HCT116 (cell line): ENCODE measurements around the gene TPRG1L. TPM values are rescaled to one million over a fixed set of nuclear protein-coding genes. Genes with fewer than 3 reads are reported as not detected.

Source experiments
- ATAC-seq: fragments of 200-7000 bp; cut with Tn5 transposase; 2 replicates; pipeline ENCODE4 v1.9.1; 2020; ENCODE audit warnings: mild to moderate bottlenecking, moderate library complexity
- BruUV-seq: library from RNA; stranded (reverse); fragments of 400-500 nt; replicated peaks from 2 replicates; lab custom pipeline; 2021; lab: Mats Ljungman, UMichigan
- CTCF ChIA-PET: fragments of 300-600 bp; sonication (Branson Sonifier 250); formaldehyde crosslinking; loops from one replicate; lab custom pipeline; 2021; ENCODE audit warnings: antibody characterized with exemption; lab: Charles Lee
- POLR2A ChIA-PET: fragments of 300-600, 350-600 bp; sonication (Branson Sonifier 250); formaldehyde crosslinking; loops from one replicate; lab custom pipeline; 2021; ENCODE audit warnings: antibody characterized with exemption; lab: Charles Lee
- RAD21 ChIA-PET, 2 experiments: fragments of 300-600 bp; sonication (Branson Sonifier 250); formaldehyde crosslinking; loops; one replicate each; lab custom pipeline; 2023; ENCODE audit warnings: low total read pairs in 2 of 2; ENCODE audit not compliant: uncharacterized antibody in 2 of 2, unreplicated experiment in 2 of 2, low non-redundant PET in 1 of 2; lab: Charles Lee
- DNase-seq: peaks from one replicate; pipeline ENCODE4 v3.0.0-alpha.2; 2010; ENCODE audit warnings: low read depth, low spot score
- H2AFZ ChIP-seq: fragments of 200-600 bp; shearing (Covaris generic), sonication (generic); 2 replicates; pipeline ENCODE4 v1.6.1; 2017; ENCODE audit warnings: low read depth, mixed run types, mixed read lengths, antibody characterized with exemption, low read length; ENCODE audit not compliant: poor library complexity, severe bottlenecking
- H3K27ac ChIP-seq: 2 replicates; pipeline ENCODE4 v1.5.1; 2012; ENCODE audit warnings: low read depth, low read length
- H3K27me3 ChIP-seq: fragments of 200-600 bp; sonication (generic); 2 replicates; pipeline ENCODE4 v1.6.1; 2016; ENCODE audit warnings: mixed run types, low read length, mixed read lengths; ENCODE audit not compliant: insufficient read depth
- H3K36me3 ChIP-seq, 2 experiments: fragments of 200-500 bp in 1 of 2; fragments of 200-600 bp in 1 of 2; sonication (Bioruptor generic) in 1 of 2; sonication (generic) in 1 of 2; 2 replicates each; pipeline versions ENCODE4 v1.5.1 to v1.6.1; 2014 to 2016; ENCODE audit warnings: low read length in 2 of 2, inconsistent platforms in 1 of 2, mixed read lengths in 1 of 2, mixed run types in 1 of 2; ENCODE audit not compliant: insufficient read depth in 2 of 2, control insufficient read depth in 1 of 2
- H3K4me1 ChIP-seq, 2 experiments: fragments of 200-600 bp in 1 of 2; sonication (generic) in 1 of 2; 2 replicates each; pipeline versions ENCODE4 v1.5.1 to v1.6.1; 2012 to 2017; ENCODE audit warnings: low read length in 2 of 2, inconsistent platforms in 1 of 2, mild to moderate bottlenecking in 1 of 2, mixed read lengths in 1 of 2, mixed run types in 1 of 2, moderate library complexity in 1 of 2; ENCODE audit not compliant: insufficient read depth in 2 of 2, control insufficient read depth in 1 of 2
- H3K4me2 ChIP-seq: fragments of 200-600 bp; sonication (generic); 2 replicates; pipeline ENCODE4 v1.6.1; 2017; ENCODE audit warnings: mixed run types, low read length, mixed read lengths
- H3K4me3 ChIP-seq, 2 experiments: fragments of 200-600 bp in 1 of 2; sonication (generic) in 1 of 2; replicated peaks in 1 of 2; 2 replicates each; pipeline ENCODE4 v1.5.1; 2011 to 2016; ENCODE audit warnings: low read length in 2 of 2, control low read depth in 1 of 2, low read depth in 1 of 2, mild to moderate bottlenecking in 1 of 2, mixed read lengths in 1 of 2, mixed run types in 1 of 2
- H3K79me2 ChIP-seq: fragments of 200-600 bp; sonication (generic); 2 replicates; pipeline ENCODE4 v1.6.1; 2017; ENCODE audit warnings: mild to moderate bottlenecking, mixed run types, low read length, moderate library complexity, mixed read lengths; ENCODE audit not compliant: insufficient read depth
- H3K9ac ChIP-seq: fragments of 200-600 bp; sonication (generic); 2 replicates; pipeline ENCODE4 v1.6.1; 2016; ENCODE audit warnings: low read length, mixed read lengths
- H3K9me2 ChIP-seq: fragments of 200-600 bp; sonication (generic), shearing (Covaris generic); 2 replicates; pipeline ENCODE4 v1.6.1; 2017; ENCODE audit warnings: mixed run types, mild to moderate bottlenecking, moderate library complexity; ENCODE audit not compliant: insufficient read depth
- H3K9me3 ChIP-seq, 2 experiments: fragments of 200-500 bp in 1 of 2; fragments of 200-600 bp in 1 of 2; sonication (Bioruptor generic) in 1 of 2; sonication (generic) in 1 of 2; 2 replicates each; pipeline ENCODE4 v1.6.1; 2014 to 2017; ENCODE audit warnings: low read length in 2 of 2, mixed read lengths in 2 of 2, inconsistent platforms in 1 of 2, low read depth in 1 of 2, mild to moderate bottlenecking in 1 of 2, mixed run types in 1 of 2, moderate library complexity in 1 of 2; ENCODE audit not compliant: control insufficient read depth in 1 of 2, insufficient read depth in 1 of 2
- H4K20me1 ChIP-seq: fragments of 200-600 bp; sonication (generic), shearing (Covaris generic); 2 replicates; pipeline ENCODE4 v1.6.1; 2017; ENCODE audit warnings: mixed run types, mild to moderate bottlenecking, moderate library complexity; ENCODE audit not compliant: insufficient read depth
- CEBPB ChIP-seq: IDR thresholded peaks from 2 replicates; pipeline ENCODE4 v1.6.1; 2012; ENCODE audit warnings: low read depth
- EGR1 ChIP-seq: IDR thresholded peaks from 2 replicates; pipeline ENCODE4 v1.6.1; 2012; ENCODE audit warnings: low read depth
- ELF1 ChIP-seq: IDR thresholded peaks from 2 replicates; pipeline ENCODE4 v1.6.1; 2012; ENCODE audit warnings: low read depth, borderline replicate concordance
- EZH2 ChIP-seq: fragments of 200-600 bp; sonication (generic); IDR thresholded peaks from 2 replicates; pipeline ENCODE4 v1.6.1; 2017; ENCODE audit warnings: antibody characterized with exemption, mixed run types
- FOSL1 ChIP-seq: IDR thresholded peaks from 2 replicates; pipeline ENCODE4 v1.6.1; 2012; ENCODE audit warnings: low read depth
- JUND ChIP-seq: IDR thresholded peaks from 2 replicates; pipeline ENCODE4 v1.6.1; 2012
- POLR2A ChIP-seq: IDR thresholded peaks from 2 replicates; pipeline ENCODE4 v1.7.0; 2011; ENCODE audit warnings: borderline replicate concordance; ENCODE audit not compliant: insufficient read depth, insufficient read length; ENCODE audit errors: extremely low read depth
- RAD21 ChIP-seq: IDR thresholded peaks from 2 replicates; pipeline ENCODE4 v1.6.1; 2012; ENCODE audit warnings: low read depth, mild to moderate bottlenecking
- SRF ChIP-seq: IDR thresholded peaks from 2 replicates; pipeline ENCODE4 v1.6.1; 2012; ENCODE audit warnings: low read depth
- YY1 ChIP-seq: IDR thresholded peaks from 2 replicates; pipeline ENCODE4 v1.6.1; 2011; ENCODE audit warnings: low read length, low read depth, moderate library complexity, mild to moderate bottlenecking; ENCODE audit not compliant: insufficient replicate concordance; ENCODE audit errors: extremely low read depth
- ZBTB33 ChIP-seq: IDR thresholded peaks from 2 replicates; pipeline ENCODE4 v1.6.1; 2011; ENCODE audit warnings: mild to moderate bottlenecking, low read length, moderate library complexity; ENCODE audit not compliant: insufficient replicate concordance; ENCODE audit errors: extremely low read depth
- ZFX ChIP-seq: fragments of 450-650 bp; IDR thresholded peaks from 2 replicates; pipeline ENCODE4 v1.6.1; 2017
- ZNF274 ChIP-seq: fragments of 200-500 bp; sonication (Bioruptor generic); IDR thresholded peaks from 2 replicates; pipeline ENCODE4 v1.6.1; 2014; ENCODE audit warnings: mild to moderate bottlenecking, low read depth, low read length, inconsistent platforms
- intact Hi-C: fragments of 100-400 bp; cut with micrococcal nuclease; formaldehyde crosslinking; loops from 2 replicates; pipeline ENCODE4 v1.10.0; 2022
- total RNA-seq: library from RNA; stranded (reverse); gene quantifications from one replicate; pipeline ENCODE4 v1.2.1, GENCODE V29; 2021; ENCODE audit not compliant: unreplicated experiment
- TF ChIP-seq, protein P1 (sequence below), 3 experiments: fragments of 200-600 bp in 1 of 3; sonication (generic) in 1 of 3; IDR thresholded peaks in 2 of 3; conservative IDR thresholded peaks in 1 of 3; 2 replicates each; pipeline ENCODE4 v1.5.1; 2012 to 2017; ENCODE audit warnings: low read depth in 2 of 3, low read length in 2 of 3, antibody characterized with exemption in 1 of 3, borderline replicate concordance in 1 of 3, control low read depth in 1 of 3, mild to moderate bottlenecking in 1 of 3, mixed read lengths in 1 of 3, mixed run types in 1 of 3, moderate library complexity in 1 of 3; ENCODE audit not compliant: insufficient read depth in 1 of 3
- TF ChIP-seq, protein P2 (sequence below): IDR thresholded peaks from 2 replicates; pipeline ENCODE4 v1.6.1; 2012; ENCODE audit warnings: low read depth
- TF ChIP-seq, protein P3 (sequence below): IDR thresholded peaks from 2 replicates; pipeline ENCODE4 v1.6.1; 2012

TPRG1L gene
- total RNA-seq, 1 experiment from 2014 or later: 25.6 TPM

GRCh38 chr1:3600354-3600753 lies 24.5 kb upstream of the TPRG1L start:
- H2AFZ ChIP-seq: no peak overlapping the region
- no peak for TF ChIP-seq RAD21
- TF ChIP-seq ZFX: no peak
- TF ChIP-seq ZBTB33: no peak
- TF ChIP-seq YY1: no peak
- TF ChIP-seq EGR1: no peak
- TF ChIP-seq, protein P1, sequence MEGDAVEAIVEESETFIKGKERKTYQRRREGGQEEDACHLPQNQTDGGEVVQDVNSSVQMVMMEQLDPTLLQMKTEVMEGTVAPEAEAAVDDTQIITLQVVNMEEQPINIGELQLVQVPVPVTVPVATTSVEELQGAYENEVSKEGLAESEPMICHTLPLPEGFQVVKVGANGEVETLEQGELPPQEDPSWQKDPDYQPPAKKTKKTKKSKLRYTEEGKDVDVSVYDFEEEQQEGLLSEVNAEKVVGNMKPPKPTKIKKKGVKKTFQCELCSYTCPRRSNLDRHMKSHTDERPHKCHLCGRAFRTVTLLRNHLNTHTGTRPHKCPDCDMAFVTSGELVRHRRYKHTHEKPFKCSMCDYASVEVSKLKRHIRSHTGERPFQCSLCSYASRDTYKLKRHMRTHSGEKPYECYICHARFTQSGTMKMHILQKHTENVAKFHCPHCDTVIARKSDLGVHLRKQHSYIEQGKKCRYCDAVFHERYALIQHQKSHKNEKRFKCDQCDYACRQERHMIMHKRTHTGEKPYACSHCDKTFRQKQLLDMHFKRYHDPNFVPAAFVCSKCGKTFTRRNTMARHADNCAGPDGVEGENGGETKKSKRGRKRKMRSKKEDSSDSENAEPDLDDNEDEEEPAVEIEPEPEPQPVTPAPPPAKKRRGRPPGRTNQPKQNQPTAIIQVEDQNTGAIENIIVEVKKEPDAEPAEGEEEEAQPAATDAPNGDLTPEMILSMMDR (IDR thresholded peaks at IDR 0.05 in 2 of 3, conservative IDR thresholded peaks at IDR 0.05 in 1 of 3; ENCODE audit: borderline replicate concordance in 1 of 3, insufficient read depth in 1 of 3, low read depth in 2 of 3, low read length in 2 of 3): no peak
- no peak for TF ChIP-seq SRF
- TF ChIP-seq CEBPB: no peak
- TF ChIP-seq, protein P2, sequence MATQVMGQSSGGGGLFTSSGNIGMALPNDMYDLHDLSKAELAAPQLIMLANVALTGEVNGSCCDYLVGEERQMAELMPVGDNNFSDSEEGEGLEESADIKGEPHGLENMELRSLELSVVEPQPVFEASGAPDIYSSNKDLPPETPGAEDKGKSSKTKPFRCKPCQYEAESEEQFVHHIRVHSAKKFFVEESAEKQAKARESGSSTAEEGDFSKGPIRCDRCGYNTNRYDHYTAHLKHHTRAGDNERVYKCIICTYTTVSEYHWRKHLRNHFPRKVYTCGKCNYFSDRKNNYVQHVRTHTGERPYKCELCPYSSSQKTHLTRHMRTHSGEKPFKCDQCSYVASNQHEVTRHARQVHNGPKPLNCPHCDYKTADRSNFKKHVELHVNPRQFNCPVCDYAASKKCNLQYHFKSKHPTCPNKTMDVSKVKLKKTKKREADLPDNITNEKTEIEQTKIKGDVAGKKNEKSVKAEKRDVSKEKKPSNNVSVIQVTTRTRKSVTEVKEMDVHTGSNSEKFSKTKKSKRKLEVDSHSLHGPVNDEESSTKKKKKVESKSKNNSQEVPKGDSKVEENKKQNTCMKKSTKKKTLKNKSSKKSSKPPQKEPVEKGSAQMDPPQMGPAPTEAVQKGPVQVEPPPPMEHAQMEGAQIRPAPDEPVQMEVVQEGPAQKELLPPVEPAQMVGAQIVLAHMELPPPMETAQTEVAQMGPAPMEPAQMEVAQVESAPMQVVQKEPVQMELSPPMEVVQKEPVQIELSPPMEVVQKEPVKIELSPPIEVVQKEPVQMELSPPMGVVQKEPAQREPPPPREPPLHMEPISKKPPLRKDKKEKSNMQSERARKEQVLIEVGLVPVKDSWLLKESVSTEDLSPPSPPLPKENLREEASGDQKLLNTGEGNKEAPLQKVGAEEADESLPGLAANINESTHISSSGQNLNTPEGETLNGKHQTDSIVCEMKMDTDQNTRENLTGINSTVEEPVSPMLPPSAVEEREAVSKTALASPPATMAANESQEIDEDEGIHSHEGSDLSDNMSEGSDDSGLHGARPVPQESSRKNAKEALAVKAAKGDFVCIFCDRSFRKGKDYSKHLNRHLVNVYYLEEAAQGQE: no peak
- TF ChIP-seq FOSL1: no peak
- TF ChIP-seq EZH2: no peak
- TF ChIP-seq, protein P3, sequence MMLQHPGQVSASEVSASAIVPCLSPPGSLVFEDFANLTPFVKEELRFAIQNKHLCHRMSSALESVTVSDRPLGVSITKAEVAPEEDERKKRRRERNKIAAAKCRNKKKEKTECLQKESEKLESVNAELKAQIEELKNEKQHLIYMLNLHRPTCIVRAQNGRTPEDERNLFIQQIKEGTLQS: no peak
- TF ChIP-seq ZNF274: no peak
- no peak for TF ChIP-seq POLR2A
- no peak for TF ChIP-seq ELF1
- TF ChIP-seq JUND: no peak
- TF ChIP-seq, all 23 proteins: peak for 0
- DNase-seq (no peak), ATAC-seq (no peak)
- Histone ChIP-seq H3K9ac (no peak overlapping the region), H3K79me2 (no peaks in the 10 kb centered on the region), H3K4me3 (no peak overlapping the region), H3K27me3 (no peaks in the 10 kb centered on the region), H3K4me1 (peaks cover 0 to 13% of the 10 kb centered on the region in 2 experiments; a peak in 2 of 4 replicates), H3K4me2 (no peak overlapping the region), H3K27ac (no peak overlapping the region), H4K20me1 (no peaks in the 10 kb centered on the region), H3K36me3 (no peaks in the 10 kb centered on the region), H3K9me3 (no peaks in the 10 kb centered on the region), H3K9me2 (no peaks in the 10 kb centered on the region)
- ChIA-PET CTCF (interaction anchor here (0.8 kb wide), 1 partner anchor 9 kb away, joined by 4 read pairs; no protein-coding TSS in a partner anchor), RAD21 (no interaction called here), POLR2A (no interaction called here)
- intact Hi-C loops: loop anchor here (10.0 kb wide), 1 partner anchor 1016 kb away; the partner anchor contains the start of gene PRXL2B
- no TSS peak for BruUV-seq
